Measurements from ENCODE around the gene ACOXL.

Gene ACOXL

GRCh38 chr2:110906613-110907298, 174.4 kb downstream of the ACOXL start:
- DNase-seq: no peak

- DNase-seq: peak in 1 of 56 donors; percentile 1
Observed at GRCh38 chr2:110909501-110909900, 177.1 kb downstream of the ACOXL start.

- DNase-seq: no peak
Observed at GRCh38 chr2:110910423-110910822, 178.1 kb downstream of the ACOXL start.

GRCh38 chr2:110919738-110920137, 187.4 kb downstream of the ACOXL start:
- no peak for DNase-seq

GRCh38 chr2:110925479-110925878, 193.1 kb downstream of the ACOXL start:
- DNase-seq: no peak

- DNase-seq: no peak
Observed at GRCh38 chr2:110927526-110927925, 195.2 kb downstream of the ACOXL start.

- no peak for DNase-seq
Observed at GRCh38 chr2:110929528-110929927, 197.2 kb downstream of the ACOXL start.

GRCh38 chr2:110931648-110932047, 199.3 kb downstream of the ACOXL start:
- no peak for DNase-seq

GRCh38 chr2:110933420-110933819, 201.0 kb downstream of the ACOXL start:
- DNase-seq: no peak

- DNase-seq: no peak
Observed at GRCh38 chr2:110934948-110935347, 202.6 kb downstream of the ACOXL start.

- no peak for DNase-seq
Observed at GRCh38 chr2:110940376-110940910, 208.1 kb downstream of the ACOXL start.

GRCh38 chr2:110941226-110941625, 208.9 kb downstream of the ACOXL start:
- DNase-seq: no peak

GRCh38 chr2:110943070-110943634, 210.8 kb downstream of the ACOXL start:
- DNase-seq: no peak

GRCh38 chr2:110946902-110947301, 214.5 kb downstream of the ACOXL start:
- DNase-seq: no peak

GRCh38 chr2:110948027-110948674, 215.8 kb downstream of the ACOXL start:
- DNase-seq: no peak

GRCh38 chr2:110950281-110950680, 217.9 kb downstream of the ACOXL start:
- DNase-seq: no peak

GRCh38 chr2:110955045-110955444, 222.7 kb downstream of the ACOXL start:
- no peak for DNase-seq

- DNase-seq: no peak
Observed at GRCh38 chr2:110955556-110955955, 223.2 kb downstream of the ACOXL start.

- no peak for DNase-seq
Observed at GRCh38 chr2:110957293-110957692, 224.9 kb downstream of the ACOXL start.

GRCh38 chr2:110958346-110959119, 226.2 kb downstream of the ACOXL start:
- no peak for DNase-seq

GRCh38 chr2:110959198-110959597, 226.8 kb downstream of the ACOXL start:
- DNase-seq: no peak

GRCh38 chr2:110960281-110960680, 227.9 kb downstream of the ACOXL start:
- no peak for DNase-seq
